HL-60/S4 (cell line): Measurements from ENCODE around the gene APC2.

ENCODE experiments used
- in situ Hi-C: fragments of 300-500 bp; cut with MboI; formaldehyde crosslinking; loops from 2 replicates; pipeline ENCODE4 v1.14.3; 2022; ENCODE audit warnings: low sequenced_read_pairs

Gene APC2, protein sequence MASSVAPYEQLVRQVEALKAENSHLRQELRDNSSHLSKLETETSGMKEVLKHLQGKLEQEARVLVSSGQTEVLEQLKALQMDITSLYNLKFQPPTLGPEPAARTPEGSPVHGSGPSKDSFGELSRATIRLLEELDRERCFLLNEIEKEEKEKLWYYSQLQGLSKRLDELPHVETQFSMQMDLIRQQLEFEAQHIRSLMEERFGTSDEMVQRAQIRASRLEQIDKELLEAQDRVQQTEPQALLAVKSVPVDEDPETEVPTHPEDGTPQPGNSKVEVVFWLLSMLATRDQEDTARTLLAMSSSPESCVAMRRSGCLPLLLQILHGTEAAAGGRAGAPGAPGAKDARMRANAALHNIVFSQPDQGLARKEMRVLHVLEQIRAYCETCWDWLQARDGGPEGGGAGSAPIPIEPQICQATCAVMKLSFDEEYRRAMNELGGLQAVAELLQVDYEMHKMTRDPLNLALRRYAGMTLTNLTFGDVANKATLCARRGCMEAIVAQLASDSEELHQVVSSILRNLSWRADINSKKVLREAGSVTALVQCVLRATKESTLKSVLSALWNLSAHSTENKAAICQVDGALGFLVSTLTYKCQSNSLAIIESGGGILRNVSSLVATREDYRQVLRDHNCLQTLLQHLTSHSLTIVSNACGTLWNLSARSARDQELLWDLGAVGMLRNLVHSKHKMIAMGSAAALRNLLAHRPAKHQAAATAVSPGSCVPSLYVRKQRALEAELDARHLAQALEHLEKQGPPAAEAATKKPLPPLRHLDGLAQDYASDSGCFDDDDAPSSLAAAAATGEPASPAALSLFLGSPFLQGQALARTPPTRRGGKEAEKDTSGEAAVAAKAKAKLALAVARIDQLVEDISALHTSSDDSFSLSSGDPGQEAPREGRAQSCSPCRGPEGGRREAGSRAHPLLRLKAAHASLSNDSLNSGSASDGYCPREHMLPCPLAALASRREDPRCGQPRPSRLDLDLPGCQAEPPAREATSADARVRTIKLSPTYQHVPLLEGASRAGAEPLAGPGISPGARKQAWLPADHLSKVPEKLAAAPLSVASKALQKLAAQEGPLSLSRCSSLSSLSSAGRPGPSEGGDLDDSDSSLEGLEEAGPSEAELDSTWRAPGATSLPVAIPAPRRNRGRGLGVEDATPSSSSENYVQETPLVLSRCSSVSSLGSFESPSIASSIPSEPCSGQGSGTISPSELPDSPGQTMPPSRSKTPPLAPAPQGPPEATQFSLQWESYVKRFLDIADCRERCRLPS (N-terminal part only)

DNA sequence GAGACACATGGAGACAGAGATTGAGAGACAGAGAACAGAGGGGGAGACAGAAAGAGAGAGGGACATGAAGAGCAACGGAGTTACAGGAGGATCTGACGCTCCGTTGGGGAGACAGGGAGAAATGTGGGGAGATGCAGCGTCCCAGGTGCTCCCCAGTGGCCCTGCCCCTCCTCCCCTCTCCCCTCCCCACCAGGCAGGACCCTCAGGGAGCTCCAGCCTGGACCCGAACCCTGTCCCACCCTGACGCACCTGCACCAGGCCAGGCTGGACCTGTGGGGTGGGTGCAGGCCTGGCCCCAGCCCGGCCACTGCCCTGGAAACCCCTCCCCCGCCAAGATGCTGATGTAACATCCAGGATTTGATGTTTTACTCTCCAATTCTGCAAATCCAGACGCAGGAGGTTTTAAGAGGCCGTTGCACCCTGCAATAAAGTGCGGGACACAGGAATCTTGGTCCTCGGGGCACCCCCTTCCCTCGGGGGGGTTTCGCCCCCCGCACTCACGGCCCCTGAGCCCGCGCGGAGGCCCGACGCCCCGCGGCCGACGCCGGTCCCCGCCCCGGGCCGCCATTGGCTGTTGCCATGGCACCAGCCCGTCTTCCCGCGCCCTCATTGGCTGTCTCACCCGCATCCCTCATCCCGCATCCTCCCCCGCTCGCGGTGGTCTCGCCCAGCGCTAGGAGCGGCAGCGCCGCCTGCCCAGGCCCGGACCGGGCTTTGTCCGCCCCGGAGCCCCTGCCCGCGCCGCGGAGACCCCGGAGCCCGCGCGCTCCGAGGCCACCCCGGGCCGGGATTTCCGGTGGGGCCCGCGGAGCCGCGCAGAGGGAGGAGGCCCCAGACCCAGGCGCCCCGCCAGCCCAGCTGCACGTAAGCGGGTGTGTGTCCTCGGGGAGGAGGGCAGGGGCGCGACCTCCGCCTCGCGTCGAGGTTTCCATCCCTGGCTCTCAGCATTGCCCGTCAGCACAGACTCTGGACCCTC is at the start of gene APC2:
TSS of gene APC2 (plus strand) at position 655 of the 976 bp plus-strand sequence. CDS start 2,881 bp downstream, outside the sequence.
- in situ Hi-C loops, result no loop called here

DNA sequence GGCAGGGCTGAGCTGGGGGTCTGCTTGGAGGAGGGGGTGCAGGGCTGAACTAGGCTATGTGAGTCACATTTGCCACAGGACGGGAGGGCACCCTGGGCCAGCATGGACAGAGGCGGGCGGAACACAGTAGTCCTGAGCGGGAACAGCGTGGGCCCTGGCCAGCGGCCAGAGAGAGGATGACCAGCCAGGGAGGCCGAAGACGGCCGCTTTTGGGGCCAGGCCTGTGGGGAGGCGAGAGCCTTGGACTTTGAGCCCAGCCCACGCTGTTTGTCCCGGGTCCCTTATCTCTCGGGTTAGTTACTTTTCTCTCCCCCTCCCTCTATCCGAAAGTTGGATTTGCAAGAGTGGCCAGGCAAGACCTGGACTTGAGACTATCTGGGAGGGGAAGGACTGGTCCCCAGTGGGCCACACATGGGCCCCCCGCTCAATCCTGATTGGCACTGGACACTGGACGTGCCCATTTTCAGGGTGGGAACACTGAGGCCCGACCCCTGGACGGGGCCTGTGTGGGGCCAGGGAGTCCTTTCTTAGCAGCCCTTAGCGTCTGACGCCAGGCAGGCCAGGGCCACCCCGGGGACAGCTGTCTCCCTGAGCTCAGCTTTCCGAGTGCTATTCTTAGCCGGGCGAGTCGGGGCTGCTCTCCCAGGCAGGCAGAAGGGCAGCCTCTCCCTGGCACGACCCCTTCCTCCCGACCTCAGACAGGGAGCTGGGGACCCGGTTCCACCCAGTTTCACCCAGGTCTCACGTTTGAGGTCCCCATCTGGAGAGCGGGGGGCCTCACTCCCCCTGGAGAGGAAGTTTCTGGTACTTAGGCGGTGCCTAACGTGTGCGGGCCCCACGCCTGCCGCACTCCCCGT is 49.4 kb upstream of the APC2 start:
- in situ Hi-C loops, result no loop called here

DNA sequence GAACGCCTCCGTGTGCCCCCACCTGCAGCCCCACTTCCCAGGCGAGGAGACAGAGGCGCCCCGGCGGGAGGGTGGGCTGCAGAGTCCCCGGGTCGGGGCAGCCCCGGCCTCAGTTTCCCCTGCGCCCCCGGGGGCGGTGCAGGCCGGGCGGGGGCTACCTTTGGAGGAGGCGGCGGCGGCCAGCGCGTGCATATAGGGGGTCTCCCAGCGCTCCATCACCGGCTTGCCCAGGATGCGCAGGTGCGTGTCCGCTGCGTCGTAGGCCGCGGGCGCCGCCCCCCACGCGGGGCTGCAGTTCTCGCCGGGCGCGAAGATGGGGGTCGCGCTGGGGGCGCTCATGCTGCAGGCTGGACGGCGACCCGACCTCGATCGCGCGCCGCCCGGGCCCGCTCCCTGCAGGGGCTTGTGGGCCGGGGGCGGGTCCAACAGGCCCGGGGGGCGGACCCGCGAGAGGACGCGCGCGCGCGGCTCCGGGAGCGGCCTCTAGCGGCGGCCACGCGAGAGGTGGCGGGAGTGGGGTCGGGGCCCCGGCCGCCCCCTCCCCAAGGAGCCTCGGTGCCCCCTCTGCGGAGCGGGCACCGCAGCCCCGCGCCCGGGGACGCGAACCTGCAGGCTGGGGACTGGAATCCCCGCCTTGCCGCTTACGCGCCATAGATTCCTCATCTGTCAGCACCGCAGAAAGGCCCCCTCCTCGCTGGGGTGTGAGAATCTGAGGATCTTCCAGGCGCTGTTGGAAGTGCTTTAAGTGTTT is 48.6 kb upstream of the APC2 start, which contains the start of gene GAMT:
TSS of gene GAMT (minus strand) at position 405 of the 751 bp plus-strand sequence. CDS start at position 339, 66 bp downstream.
- in situ Hi-C loops, result no loop called here

DNA sequence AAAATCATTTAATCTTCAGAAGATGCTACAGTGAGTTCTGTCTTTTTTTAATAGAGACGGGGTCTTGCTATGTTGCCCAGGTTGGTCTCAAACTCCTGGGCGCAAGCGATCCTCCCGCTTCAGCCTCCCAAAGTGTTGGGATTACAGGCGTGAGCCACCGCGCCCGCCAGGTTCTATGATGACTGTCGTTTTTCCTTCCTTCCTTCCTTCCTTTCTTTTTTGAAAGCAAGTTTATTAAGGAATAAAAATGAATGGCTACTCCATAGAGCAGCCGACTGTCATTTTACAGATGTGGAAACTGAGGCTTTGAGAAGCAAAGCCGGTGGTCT is 48.1 kb upstream of the APC2 start:
- in situ Hi-C loops, result no loop called here

DNA sequence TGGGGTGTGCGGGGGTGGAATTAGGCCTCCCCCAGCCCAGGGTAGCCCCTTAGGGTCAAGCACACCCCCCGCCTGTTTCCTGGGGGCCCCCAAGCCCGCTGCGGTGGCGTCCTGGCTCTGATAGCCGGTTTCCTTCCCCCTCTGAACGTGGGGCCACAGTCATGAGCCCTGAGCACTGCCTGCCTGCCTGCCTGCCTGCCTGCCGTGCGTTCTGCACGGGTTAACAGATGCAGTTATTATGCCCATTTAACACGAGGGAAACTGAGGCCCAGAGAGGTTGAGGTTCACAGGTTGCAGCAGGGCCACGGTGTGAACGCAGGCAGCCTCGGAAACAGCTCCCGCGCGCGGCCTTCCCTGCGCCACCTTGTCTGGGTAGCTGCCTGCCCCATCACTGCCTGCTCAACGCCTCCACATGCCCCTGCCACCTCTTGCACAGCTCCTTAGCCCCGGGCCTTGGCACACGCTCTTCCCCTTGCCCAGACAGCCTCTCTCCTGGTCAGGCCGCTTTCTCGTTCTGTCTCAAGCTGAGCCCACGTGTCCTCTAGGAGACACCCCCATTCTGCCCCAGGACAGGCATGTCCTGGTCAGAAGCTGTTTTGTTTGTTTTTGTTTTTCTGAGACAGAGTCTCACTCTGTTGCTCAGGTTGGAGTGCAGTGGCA is 47.4 kb upstream of the APC2 start:
- in situ Hi-C loops, result no loop called here

DNA sequence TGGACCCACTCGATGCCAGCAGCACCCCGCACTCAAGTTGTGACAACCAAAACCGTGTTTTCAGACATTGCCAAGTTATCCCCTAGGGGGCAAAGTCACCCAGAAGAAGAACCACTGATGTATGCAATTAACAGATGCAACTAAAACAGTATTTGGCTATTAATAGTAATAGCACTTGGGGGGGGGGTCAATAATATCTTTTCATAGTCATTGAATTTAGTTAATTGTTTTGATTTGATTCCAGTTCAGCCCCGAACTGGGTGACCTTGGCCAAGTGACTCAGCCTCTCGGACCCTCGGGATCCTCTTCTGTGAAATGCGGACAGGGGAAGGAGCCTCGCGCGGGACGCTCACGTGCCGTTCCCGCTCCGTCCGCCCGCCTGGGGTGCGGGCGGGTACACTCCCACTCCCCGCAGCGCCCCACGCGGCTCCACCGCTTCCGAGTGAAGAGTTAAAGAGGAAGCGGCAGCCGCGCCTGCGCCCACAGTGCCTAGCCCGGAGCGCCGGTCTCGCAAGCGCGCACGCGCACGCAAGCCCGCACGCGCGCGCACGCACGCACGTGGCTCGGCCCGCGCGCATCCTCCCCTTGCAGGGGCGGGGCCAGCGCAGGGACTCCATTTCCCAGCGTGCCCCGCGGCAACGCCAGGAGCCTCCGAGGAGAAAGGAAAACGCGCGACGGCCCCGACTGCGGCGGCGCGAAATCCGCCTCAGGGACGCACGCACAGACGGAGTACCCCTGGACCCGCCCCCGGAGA is 43.0 kb upstream of the APC2 start:
- in situ Hi-C loops, result no loop called here

DNA sequence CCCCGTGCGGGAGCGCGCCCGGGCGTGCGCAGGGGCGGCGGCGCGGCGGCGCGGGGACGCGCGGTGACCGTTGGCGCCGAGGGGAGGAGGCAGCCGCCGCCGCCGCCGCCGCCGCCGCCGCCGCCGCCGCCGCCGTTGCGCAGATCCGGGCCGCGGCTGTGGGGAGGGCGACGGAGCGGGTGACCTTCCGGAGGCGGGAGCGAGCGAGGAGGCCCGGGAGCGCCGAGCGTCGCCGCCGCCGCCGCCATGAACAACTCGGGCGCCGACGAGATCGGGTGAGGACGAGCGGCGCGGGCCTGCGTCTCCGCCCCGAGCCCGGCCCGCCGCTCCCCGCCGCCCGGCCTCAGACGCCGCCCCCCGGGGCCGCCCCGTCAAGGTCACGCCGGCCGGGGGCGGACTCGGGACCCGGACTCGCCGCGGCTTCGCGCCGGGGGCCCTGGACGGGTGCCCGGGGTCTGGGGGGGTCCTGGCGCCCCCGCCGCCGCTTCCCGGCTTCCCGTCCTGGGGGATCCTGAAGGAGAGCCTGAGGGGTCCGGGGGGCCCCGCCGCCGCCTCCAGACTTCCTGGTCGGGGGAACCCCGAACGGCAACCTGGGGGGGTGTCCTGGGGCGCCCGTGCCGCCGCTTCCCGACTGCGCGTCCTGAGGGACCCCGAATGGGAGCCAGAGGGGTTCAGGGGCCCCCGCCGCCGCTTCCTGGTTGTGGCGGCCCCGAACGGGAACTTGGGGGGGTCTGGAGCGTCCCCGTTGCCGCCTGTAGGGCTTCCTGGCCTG is 42.2 kb upstream of the APC2 start, which contains the start of gene DAZAP1:
TSS of gene DAZAP1 (plus strand) at position 59 of the 772 bp plus-strand sequence. CDS start at position 247, 188 bp downstream.
- in situ Hi-C loops, result no loop called here

DNA sequence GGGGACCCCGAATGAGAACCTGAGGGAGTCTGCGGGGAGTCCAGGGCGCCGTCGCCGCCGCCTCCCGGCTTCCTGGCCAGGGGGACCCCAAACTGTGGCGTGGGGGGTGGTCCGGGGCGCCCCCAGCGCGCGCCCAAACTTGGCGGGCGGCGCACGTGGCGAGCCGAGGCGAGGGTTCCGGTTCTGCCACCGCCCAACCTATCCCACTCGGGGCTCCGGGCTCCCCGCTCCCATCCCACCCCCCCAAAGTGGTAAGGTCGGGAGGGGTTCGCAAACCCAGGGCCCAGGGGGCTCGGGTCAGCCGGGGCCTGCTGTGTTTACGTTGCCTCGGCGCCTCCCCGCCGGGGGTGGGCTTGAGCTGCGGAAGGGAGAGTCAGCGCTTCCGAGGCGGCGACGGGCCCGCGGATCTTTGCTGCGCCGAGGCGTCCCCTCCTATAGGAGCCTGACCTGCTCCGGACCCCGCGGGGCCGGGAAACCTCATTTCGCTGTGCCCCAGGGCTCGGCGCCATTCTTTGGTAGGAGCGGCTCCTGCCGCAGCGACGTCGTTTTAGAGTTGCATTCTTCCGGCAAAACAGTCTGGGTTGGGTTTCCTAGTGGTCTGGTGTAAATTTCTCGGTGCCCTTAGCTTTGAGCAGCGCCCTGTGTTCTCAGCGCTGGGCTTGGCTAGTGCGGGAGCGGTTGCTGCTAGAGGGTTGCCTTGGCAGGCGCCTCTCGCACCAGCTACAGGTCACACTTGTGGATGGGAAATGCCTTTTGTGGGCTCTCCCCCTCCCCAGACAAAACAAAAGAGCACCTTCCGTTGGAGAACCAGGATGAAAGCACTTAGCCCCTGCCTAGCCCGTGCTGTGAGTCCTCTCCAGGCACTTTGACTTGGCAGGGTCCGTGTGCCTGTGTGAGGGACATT is 41.4 kb upstream of the APC2 start:
- in situ Hi-C loops, result no loop called here

DNA sequence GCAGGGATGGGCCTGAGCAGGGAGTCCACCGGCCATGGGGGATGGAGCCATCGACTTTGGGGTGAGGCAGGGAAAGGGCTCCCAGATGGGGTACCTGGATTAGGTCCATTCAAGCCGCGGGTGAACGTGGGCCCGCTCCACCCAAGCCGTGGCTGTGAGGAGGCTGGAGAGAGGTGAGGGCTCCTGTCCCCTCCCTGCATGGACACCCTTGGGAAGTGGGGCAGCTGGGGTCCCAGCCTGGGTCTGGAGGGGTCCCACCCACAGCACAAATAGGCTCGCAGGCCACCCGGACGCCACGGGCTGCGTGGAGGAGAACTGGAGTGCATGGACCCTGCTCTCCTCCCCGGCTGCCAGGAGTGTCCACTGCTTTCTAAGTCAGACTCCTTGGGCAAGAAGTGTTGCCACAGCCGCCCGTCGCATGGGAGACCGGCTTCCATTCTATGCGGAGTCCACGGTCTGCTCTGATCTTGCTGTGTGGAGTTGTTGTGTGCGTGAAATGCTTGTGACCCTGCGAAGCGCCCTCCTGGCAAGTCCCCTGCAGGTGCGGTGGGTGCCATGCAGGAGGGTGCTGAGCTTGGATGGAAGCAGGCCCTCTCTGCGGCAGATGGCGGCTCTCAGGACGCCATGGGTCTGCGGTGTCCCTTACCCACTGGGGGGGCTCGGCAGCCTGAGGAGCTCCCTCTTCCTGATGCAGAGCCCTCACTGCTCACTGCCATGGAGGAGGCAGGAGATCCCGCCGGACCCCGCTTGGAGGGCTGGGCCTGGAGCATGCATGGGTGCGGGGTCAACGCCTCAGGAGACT is 40.5 kb upstream of the APC2 start:
- in situ Hi-C loops, result no loop called here

DNA sequence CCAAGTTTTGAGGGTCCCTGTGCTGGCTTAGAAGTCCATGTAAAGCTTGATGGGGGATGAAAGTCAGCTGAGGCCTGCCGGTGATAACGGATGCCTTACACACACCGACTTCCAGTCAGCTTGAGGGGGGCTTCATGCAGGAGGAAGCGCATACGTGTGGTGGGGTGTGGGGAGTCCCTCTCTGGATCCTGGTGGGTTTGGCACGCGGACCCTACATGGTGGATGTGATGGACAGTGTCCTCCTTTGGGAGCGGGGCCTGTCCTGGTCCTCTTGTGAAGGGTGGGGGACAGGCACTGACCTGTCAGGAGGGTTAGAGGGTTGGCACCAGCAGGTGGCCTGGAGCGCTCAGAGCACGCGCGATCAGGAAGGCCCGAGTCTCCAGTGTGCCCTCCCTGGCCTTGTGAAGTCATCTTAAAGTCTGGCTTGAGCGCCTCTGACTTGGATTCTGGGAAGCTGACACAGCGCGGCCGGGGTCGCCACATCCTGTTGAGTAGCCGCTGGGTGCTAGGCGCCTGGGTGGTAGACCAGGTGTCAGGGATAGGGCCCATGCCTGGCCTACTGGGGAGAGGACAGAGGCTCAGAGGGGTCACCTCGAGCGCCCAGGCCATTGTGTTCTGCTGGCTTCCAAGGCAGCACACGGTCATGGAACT is 39.7 kb upstream of the APC2 start:
- in situ Hi-C loops, result no loop called here

DNA sequence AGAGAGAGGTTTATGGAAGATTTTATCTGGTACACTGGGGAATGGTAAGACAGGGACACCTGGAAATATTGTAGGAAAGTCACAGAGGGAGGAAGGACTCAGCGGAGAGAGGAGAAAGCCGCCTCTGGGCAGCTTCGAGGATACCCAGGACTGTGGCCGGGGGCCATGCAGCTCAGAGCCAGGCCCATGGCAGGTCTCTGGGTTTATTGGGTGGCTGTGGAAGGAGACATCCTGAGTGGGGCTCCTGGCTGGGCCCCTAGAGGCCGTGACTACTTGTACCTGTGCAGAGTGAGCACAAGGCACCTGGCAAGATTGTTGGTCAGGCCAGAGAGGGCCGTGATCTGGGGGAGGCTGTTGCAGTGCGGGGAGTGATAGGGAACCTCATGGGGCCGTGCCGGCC is 39.1 kb upstream of the APC2 start:
- in situ Hi-C loops, result no loop called here

DNA sequence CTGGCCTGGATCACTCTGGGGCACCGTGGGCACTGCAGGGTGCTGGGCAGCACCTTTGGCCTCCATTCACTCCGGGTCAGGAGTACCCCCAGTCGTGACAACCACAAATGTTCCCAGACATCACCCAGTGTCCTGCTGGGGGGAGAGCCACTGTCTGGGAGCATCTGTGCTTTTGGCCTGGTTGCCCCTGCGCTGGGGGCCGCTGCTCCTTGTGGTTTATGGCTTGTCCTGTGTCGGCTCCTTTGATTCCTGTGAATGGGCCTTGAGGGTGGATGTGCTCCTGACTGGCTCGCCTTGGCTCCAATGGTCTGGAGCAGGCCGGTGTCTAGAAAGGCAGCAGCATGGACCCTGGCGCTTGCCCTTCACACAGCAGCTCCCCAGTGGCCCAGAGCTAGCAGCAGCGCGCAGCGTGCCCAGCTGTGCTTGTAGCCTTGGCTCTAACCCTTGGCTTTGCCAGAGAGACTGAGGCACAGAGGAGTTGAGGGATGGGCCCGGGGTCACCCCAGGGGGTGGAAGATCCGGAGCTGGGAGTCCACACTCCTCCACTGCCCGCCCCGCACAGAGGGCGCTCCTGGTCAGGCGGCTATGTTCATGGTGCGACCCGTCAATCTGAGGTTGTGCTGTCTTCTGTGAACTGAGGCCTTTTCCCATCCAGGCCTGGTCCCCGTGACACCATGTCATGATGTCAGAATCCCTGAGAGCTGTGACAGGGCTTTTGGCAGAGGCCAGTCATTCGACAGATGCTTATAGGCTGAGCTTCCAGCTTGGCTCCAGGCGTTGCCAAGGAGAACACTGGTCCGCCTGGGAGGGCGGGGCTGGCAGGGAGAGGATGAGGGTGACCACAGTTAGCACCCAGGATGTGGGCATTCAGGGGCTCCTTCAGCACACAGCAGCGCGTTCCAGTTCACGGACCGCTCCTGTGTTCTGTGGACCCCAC is 38.4 kb upstream of the APC2 start:
- in situ Hi-C loops, result no loop called here
